Fibroblast of skin of left quadriceps (primary cell): Measurements from ENCODE around the gene EZH1.
A peak's percentile ranks its signal among the peaks of the same experiment; 100 is the strongest.

Experiments
- DNase-seq, 2 experiments: peaks; one replicate each; pipeline ENCODE4 v3.0.0-alpha.2; 2013; ENCODE audit warnings: low read depth in 2 of 2

The EZH1 gene

DNA sequence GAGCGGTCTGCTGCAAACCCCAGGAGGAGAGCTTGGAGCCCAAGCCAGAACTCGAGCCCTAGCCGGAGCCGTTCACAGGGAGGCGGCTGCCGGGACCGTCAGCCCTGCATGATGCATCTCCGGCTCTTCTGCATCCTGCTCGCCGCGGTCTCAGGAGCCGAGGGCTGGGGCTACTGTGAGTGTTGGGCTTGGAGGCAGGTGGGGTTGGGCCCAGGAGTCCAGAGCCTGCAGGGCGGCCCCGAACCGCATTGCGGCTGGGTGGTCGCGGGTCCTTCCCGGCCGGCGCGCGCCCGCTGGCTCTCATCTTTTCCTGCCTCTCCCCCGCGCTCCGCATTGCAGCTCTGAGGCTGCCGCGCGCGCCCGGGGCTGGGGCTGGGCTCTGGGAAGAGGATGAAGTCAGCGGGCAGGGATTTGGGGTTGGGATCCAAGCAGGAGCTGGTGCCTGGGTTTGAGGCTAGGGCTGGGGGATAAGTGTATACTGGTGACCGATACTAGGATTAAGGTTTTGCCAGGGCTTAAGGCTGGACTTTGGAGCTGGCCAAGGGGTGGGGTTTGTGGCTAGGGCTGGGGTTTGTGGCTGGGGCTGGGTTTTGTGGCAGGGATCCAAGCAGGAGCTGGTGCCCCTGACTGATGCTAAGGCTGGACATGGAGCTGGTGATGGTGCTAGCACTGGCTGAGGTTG lies 62.0 kb downstream of the EZH1 start:
- DNase-seq: no peak

DNA sequence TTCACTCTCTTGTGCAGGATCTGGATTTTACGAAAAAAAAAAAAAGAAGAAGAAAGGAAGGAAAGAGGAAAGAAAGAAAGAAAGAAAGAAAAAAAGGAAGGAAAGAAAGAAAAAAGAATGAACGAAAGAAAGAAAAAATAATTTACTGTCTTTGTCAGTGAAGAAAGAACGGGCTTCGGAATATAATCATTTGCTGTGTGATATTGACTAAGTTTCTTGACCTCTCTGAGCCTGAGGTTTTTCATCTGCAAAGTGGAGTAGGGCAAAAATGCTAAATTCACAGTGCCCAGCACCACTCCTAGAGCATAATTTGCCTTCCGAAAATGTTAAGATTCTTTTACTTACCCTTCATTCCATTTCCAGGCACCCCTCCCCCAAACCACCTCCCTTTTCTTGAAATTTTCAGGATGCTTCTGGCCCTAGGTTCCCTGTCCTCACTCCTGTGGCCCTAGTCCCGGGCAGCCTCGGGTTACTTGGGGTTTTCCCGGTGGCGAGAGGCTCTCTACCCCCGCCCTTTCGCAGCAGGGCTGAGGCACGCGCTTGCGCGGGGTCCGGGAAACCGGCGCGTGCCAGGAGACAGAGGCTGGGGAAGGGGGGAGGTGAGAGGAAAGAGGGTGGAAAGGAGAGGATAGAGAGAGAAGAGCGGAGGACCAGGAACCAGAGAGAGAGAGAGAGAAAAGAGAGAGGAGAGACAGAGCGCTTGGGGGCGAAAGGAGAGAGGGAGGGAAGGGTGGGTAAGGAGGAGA lies 62.7 kb downstream of the EZH1 start, which contains the start of gene CNTNAP1:
Gene CNTNAP1 (plus strand): TSS at position 556 of the 746 bp plus-strand sequence. CDS start 299 bp downstream, outside the sequence.
- DNase-seq: peak; percentile 51 to 56

GRCh38 chr17:42680331-42680808 lies 64.5 kb downstream of the EZH1 start:
- no peak for DNase-seq

- peak; percentile 40 to 50 for DNase-seq
Measured at GRCh38 chr17:42679492-42680330, 65.1 kb downstream of the EZH1 start.

DNA sequence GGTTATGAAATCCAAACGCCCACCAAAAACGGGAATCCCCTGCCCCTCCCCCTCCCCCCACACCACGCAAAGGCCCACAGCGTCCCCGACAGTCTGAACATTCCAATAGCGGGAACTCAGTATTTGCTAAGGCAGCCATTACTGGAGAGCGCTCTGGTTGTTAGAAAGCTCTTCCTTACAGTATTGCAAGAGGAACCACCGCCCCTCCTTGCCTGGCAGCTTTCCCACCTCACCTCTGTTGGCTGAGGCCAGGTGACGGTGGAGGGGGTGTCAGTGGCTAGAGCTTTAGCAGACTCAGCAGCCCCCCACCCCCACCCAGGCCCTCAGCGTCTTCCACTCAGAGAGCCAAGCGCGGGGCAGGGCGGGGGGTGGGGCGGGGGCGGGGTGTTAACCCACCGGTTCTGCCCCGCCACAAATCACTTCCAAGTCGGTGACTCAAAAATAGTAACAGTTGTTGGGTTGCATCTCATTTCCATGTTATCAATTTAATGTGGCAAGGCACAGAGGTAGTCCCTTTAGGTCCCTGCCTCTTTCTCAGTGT lies 65.8 kb downstream of the EZH1 start:
- DNase-seq: peak in 1 of 2 experiments; percentile 18

DNA sequence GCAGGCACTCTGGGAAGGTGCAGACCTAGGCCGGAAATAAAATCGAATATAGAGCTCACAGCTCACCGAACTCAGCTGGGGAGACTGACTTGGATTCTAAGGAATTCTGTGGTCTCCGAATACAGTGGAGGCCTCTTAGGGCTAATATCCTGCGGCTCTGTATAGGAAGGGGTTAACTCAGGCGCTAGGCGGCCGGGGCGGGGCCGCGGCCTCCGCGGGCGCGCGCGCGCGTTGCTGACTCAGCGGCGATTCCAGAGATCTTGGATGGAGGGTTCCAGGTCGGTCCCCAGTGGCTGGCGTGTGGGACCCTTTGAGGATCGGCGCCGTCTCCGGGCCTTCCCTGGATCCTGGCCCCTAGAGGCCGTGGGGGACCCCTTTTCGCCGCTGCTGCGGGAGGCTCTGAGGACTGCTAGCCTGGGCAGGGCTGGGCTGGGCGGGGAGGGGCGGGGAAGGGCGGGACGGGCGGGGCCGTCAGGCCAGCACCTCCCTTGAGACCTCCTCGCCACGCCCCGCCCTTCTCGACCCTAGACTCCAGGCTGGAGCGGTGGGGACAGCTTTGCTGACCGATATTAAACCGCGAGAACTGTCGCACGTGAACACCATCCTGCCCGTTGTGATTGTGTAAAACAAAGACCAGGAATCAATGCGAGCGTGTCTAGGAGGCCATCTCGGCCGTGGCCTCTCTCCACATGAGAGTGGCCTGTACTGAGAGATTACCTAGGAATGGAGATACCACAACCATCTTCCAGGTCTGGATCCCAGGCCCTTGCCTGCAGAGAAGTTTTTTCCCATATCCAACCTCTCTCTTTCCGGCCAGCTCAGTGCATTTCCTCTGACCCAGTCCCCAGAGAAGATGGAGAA lies 66.7 kb downstream of the EZH1 start:
- DNase-seq: peak; percentile 63 to 72

DNA sequence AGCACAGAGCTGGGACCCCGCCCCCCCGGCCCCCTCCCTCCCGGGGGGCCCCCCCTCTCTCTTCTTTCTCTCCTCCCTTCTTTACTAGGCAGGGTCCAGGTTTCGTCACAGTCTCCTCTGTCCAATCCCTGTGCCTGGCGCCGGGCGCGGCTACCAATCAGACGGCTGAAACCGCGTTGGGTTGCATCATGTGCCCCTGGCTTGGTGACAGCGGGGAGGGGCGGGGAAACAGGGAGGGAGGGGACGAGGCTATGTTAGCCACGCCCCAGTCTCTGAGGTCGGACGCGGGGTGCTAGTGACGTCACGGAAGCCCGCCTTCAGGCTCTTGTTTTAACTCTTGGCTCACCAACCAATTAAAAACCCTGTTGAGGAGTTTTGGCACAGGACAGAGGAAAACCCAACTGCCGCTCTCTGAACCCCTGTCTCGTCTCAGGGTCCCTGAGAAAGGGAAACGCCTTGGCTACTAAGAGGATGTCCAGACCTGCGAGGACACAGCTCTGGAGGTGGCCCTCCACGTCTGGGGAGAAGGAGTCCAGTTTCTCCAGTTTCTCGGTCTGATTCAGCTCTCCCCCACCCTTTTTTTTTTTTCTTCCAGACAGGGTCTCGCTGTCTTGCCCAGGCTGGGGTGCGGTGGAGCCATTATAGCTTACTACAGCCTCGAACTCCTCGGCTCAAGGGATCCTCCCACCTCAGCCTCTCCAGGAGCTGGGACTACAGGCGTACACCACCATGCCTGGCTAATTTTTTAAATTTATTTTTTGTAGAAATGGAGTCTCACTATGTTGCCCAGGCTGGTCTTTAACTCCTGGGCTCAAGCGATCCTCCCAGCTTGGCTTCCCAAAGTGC lies 67.6 kb downstream of the EZH1 start:
- DNase-seq: peak; percentile 99 to 100

- no peak for DNase-seq
Measured at GRCh38 chr17:42676424-42677011, 68.3 kb downstream of the EZH1 start, which contains the start of gene PLEKHH3. Gene PLEKHH3, minus strand, starts transcription at chr17:42676994. Its CDS starts 431 bp downstream, at chr17:42676563.

DNA sequence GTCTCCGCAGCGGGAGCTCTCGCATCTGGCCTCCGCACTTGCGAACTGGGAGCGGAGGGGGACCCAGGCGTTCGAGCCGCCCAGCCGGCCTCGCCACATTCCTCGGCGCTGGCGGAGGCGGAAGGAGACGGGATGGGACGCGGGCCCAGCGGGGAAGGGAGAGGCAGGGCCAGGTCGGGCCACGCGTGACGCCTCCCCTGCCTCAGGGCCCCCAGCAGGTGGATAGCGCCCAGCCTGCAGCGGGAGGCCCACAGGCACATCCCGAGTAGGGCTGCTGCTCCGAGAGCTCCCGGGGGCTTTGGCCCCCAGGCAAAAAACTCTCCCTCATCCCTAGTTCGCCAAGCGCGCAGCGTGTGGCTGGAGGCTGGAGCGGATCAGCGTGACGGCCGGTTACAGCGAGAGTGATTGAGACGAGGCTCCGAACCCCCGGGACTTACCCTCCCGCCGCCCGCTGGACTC lies 68.8 kb downstream of the EZH1 start:
- DNase-seq: no peak

DNA sequence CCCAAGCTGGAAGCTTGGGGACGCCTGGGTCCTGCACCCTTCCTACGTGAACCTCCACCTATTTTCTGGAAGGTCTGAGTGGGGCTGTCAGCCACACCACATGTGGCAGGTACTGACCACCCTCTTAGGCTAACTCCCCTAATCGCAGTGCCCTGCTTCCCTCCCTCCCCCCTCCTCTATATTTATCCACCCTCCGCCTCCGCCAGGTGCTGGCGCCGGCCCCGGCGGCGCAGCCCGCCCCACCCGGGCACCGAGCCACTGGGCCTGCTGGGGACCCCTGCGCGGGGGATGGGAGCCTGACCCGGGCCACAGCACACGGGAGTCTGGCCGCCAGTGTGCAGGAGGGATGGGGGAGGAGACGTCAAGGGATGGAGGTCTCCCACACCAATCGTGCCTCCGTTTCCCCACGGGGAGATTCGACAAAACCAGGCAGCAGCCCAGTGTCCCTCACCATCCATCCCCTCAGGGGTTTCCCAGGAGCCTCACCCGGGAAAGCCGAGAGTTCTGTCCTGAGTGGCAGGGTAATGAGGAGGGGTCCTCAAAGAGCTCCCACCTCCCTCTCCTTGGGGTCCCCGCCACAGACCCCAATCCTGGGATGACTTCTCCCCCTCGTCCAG lies 69.4 kb downstream of the EZH1 start:
- no peak for DNase-seq

DNA sequence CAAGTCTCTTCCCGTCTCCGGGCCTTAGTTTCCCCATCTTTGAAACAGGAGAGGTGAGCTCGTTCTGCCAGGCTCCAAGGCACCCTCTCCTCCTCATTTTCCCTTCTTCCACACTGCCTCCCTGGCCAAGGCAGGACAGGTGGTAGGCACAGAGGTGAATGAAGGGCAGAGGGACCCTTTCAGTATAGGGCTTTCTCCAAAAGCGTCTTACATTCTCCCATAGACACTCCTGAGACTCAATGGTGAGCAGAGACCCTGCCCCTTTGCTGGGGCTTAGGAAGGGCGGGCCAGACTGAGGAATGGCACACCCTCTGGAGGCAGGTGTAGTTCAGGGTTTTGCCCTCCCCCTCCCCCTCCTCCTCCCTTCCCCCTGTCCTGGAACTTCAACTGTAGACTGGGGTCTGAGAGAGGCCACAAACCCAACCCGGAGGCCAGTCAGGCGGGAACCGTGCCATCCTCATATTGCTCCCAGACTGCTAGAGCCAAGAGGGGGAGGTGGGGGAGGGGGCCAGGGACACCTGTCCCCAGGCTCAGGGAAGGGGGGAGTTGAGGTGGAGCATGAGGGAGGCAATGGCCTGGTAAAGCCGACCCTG lies 70.0 kb downstream of the EZH1 start:
- no peak for DNase-seq

- no peak for DNase-seq
Measured at GRCh38 chr17:42673885-42674754, 70.7 kb downstream of the EZH1 start.

DNA sequence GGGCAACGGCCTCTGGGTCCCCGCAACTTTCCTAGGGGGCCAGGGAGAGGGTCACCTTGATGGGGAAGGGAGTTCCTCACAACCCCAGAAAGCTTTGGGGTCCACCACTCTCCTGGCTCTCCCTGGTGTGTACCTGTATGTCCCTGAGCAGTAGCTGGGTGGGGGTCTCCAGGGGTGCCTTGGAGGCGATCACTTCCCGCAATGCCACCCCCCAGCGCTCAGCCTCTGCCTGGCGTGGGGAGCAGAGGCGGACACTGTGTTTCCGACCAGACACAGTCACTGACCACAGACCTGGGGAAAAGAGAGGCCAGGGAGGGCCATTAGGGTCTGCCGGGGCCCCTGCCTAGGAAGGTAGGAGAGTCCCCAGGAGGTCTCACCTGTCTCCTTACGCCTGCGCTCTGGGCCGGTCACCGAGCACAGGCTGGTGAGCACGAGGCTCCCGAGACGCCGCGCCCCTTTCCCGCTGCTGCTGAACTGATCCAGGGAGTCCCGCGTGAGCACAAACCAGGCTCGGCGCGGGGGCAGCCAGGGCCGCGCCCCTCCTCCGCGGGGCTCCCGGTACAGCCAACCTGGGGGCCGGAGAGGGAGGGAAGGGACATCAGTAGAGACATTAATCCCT lies 71.5 kb downstream of the EZH1 start:
- no peak for DNase-seq

DNA sequence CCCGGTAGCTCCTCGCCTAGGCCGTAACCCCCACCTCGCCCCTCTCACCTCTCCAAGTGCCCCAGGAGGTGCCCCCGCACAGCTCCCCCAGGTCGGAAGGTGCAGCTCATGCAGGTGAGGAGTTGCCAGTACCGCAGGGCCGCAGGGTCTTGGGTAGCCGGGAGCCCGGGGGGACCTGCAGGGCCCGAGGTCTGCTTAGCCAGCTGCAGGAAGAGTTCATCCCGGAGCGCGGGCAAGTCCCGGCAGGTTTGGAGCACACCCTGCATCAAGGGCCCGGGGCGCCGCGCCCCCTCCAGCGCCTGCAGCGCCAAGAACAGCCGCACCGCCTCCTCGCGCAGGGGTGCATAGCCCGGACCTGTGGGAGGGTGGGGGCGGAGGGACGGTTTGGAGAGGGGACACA lies 72.8 kb downstream of the EZH1 start:
- no peak for DNase-seq

GRCh38 chr17:42670789-42671657 lies 73.8 kb downstream of the EZH1 start:
- DNase-seq: no peak
